Activated CD4-positive, alpha-beta T cell treated with anti-CD3 and anti-CD28 coated beads, Interleukin-2, amount 50 U/mL, for 1 hour (primary cell): ENCODE data around the gene UBE2L3.
"Not testable (repeated sequence)": the region's sequence is repeated elsewhere in the genome, so short reads cannot be mapped to it uniquely, and the experiment has no call there.

Experiments used
- DNase-seq: peaks from one replicate; pipeline ENCODE4 v3.0.0-alpha.2; 2020

Gene UBE2L3

GRCh38 chr22:21573293-21573734 lies 5.8 kb downstream of the UBE2L3 start:
- no peak for DNase-seq

GRCh38 chr22:21573750-21574494 lies 6.4 kb downstream of the UBE2L3 start:
- DNase-seq, result no peak

GRCh38 chr22:21579474-21579851 lies 11.9 kb downstream of the UBE2L3 start:
- no peak for DNase-seq

- not testable (repeated sequence) for DNase-seq
Measured at GRCh38 chr22:21580623-21581007, 13.1 kb downstream of the UBE2L3 start.

- DNase-seq, result not testable (repeated sequence)
Measured at GRCh38 chr22:21581009-21581713, 13.6 kb downstream of the UBE2L3 start.

GRCh38 chr22:21582801-21583740 lies 15.6 kb downstream of the UBE2L3 start:
- DNase-seq, result no peak

- no peak for DNase-seq
Measured at GRCh38 chr22:21585389-21585788, 17.9 kb downstream of the UBE2L3 start.

- DNase-seq, result no peak
Measured at GRCh38 chr22:21587803-21588611, 20.5 kb downstream of the UBE2L3 start.

- no peak for DNase-seq
Measured at GRCh38 chr22:21589396-21589795, 21.9 kb downstream of the UBE2L3 start.

- DNase-seq, result no peak
Measured at GRCh38 chr22:21590809-21591641, 23.5 kb downstream of the UBE2L3 start.

GRCh38 chr22:21591695-21592094 lies 24.2 kb downstream of the UBE2L3 start:
- no peak for DNase-seq

- no peak for DNase-seq
Measured at GRCh38 chr22:21592422-21592821, 24.9 kb downstream of the UBE2L3 start.

- DNase-seq, result no peak
Measured at GRCh38 chr22:21593406-21594232, 26.1 kb downstream of the UBE2L3 start.

- DNase-seq, result no peak
Measured at GRCh38 chr22:21594865-21595452, 27.4 kb downstream of the UBE2L3 start.

- not testable (repeated sequence) for DNase-seq
Measured at GRCh38 chr22:21596356-21597135, 29.0 kb downstream of the UBE2L3 start.

GRCh38 chr22:21598302-21598701 lies 30.8 kb downstream of the UBE2L3 start:
- DNase-seq, result no peak

- no peak for DNase-seq
Measured at GRCh38 chr22:21599053-21599893, 31.8 kb downstream of the UBE2L3 start.

- DNase-seq, result no peak
Measured at GRCh38 chr22:21602579-21602978, 35.1 kb downstream of the UBE2L3 start.
